Measurements from ENCODE around the gene KCNQ1. TPM values are rescaled to one million over a fixed set of nuclear protein-coding genes. Genes with fewer than 3 reads are reported as not detected.

The KCNQ1 gene
- total and polyA plus RNA-seq, 2 of the 13 experiments (the other 11 are each of a cell fraction or from before 2014, with no cell fraction given): 0.02 to 0.08 TPM

GRCh38 chr11:2732261-2732939, 287.6 kb downstream of the KCNQ1 start (continued):
- TF ChIP-seq ZSCAN21 (CRISPR knock-in tag; IDR thresholded peaks at IDR 0.05; ENCODE audit: borderline replicate concordance) (peak; percentile 94), GMEB2 (CRISPR knock-in tag; IDR thresholded peaks at IDR 0.05; ENCODE audit: low read depth) (no peak), ZNF746 (CRISPR knock-in tag; IDR thresholded peaks at IDR 0.05) (peak; percentile 70; the same call in 1 of the 2 replicates), ZNF703 (CRISPR knock-in tag; IDR thresholded peaks at IDR 0.05; ENCODE audit: borderline replicate concordance) (peak; percentile 60; the same call in 1 of the 2 replicates), PCBP2 (optimal IDR thresholded peaks at IDR 0.05; ENCODE audit: low read depth, low read length, poor library complexity, severe bottlenecking) (no peak), ZNF614 (CRISPR knock-in tag; IDR thresholded peaks at IDR 0.05; ENCODE audit: borderline replicate concordance) (peak; percentile 80; the same call in 1 of the 2 replicates), ZNF646 (CRISPR knock-in tag; IDR thresholded peaks at IDR 0.05) (no peak), ZNF670 (CRISPR knock-in tag; IDR thresholded peaks at IDR 0.05; ENCODE audit: borderline replicate concordance) (no peak), KIAA2018 (CRISPR knock-in tag; IDR thresholded peaks at IDR 0.05; ENCODE audit: borderline replicate concordance) (no peak), ZNF337 (CRISPR knock-in tag; IDR thresholded peaks at IDR 0.05; ENCODE audit: borderline replicate concordance, low read depth) (no peak), ZNF333 (CRISPR knock-in tag; IDR thresholded peaks at IDR 0.05; ENCODE audit: borderline replicate concordance) (0 out of 2 replicates have a peak, but pooled peaks have one; percentile 40)

All from HepG2 (cell line).